Vagina (tissue), 2 donors: ENCODE data around the gene CD300LG. TPM values are rescaled to one million over a fixed set of nuclear protein-coding genes. Genes with fewer than 3 reads are reported as not detected.
"Not testable (repeated sequence)": the region's sequence is repeated elsewhere in the genome, so short reads cannot be mapped to it uniquely, and the experiment has no call there.

Experiments used
- DNase-seq, 2 donors: peaks; one replicate each; pipeline ENCODE4 v3.0.0-alpha.2; 2017; ENCODE audit errors: extremely low spot score in 2 of 2
- H3K27ac ChIP-seq: fragments of 200-600 bp; sonication (generic); one replicate; pipeline ENCODE4 v1.5.1; 2019
- H3K27me3 ChIP-seq: fragments of 200-600 bp; sonication (generic); one replicate; pipeline ENCODE4 v1.5.1; 2019
- H3K36me3 ChIP-seq, 2 donors: fragments of 200-600 bp; sonication (generic); one replicate each; pipeline ENCODE4 v1.5.1; 2017 to 2019
- H3K4me1 ChIP-seq: fragments of 200-600 bp; sonication (generic); one replicate; pipeline ENCODE4 v1.5.1; 2019
- H3K4me3 ChIP-seq, 2 donors: fragments of 200-600 bp; sonication (generic); 1 replicate in 1 of 2; 2 replicates in 1 of 2; pipeline ENCODE4 v1.5.1; 2016 to 2019
- H3K9me3 ChIP-seq: fragments of 200-600 bp; sonication (generic); one replicate; pipeline ENCODE4 v1.5.1; 2019
- POLR2A ChIP-seq, 2 donors: fragments of 450-650 bp; IDR thresholded peaks; one replicate each; pipeline ENCODE4 v1.6.1; 2017; ENCODE audit warnings: antibody characterized with exemption in 2 of 2, mild to moderate bottlenecking in 2 of 2, moderate library complexity in 2 of 2
- POLR2AphosphoS5 ChIP-seq, 2 donors: sonication (generic); formaldehyde crosslinking; IDR thresholded peaks; one replicate each; pipeline ENCODE4 v1.9.0; 2017; ENCODE audit warnings: antibody characterized with exemption in 2 of 2, mild to moderate bottlenecking in 2 of 2, low read depth in 1 of 2; ENCODE audit not compliant: insufficient read depth in 1 of 2
- intact Hi-C: fragments of 100-400 bp; cut with DNase I; formaldehyde crosslinking; loops from one replicate; pipeline ENCODE4 v1.15.1; 2023
- total RNA-seq: library from RNA; depleted of rRNA; stranded (reverse); fragments of >200 nt; gene quantifications from one replicate; pipeline ENCODE4 v1.2.3, GENCODE V29; 2016
- TF ChIP-seq, protein P1 (sequence below), 3 experiments: fragments of 450-650 bp in 2 of 3; fragments of 200-600 bp in 1 of 3; sonication (generic) in 1 of 3; IDR thresholded peaks; one replicate each; pipeline ENCODE4 v1.5.1; 2017 to 2019; ENCODE audit warnings: antibody characterized with exemption in 3 of 3, mild to moderate bottlenecking in 2 of 3, moderate library complexity in 2 of 3

The CD300LG gene
- total RNA-seq, 1 donor from 2014 or later: 5.6 TPM

DNA sequence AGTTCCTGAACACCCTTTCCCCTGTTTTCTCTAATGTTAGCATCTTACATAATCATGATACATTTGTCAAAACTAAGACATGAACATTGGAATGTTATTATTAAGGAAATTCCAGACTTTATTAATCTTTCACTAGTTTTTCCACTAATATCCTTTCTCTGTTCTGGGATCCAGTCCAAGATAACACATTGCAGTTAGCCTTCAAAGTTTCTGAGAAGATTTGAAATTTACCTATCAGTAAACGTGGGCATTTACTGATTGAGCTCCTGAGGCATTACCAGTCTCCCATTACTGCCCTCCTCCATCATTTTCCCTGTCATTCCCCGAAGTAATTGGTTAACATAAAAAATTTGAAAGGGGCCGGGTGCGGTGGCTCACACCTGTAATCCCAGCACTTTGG is 5.7 kb upstream of the CD300LG start:
- no peak overlapping the region for H3K27ac ChIP-seq
- H3K4me3 ChIP-seq: no peak overlapping the region
- no peaks in the 10 kb centered on the region for H3K36me3 ChIP-seq
- intact Hi-C loops: loop anchor here (10.0 kb wide), 1 partner anchor 56 kb away; the partner anchor contains the start of gene CFAP97D1
- TF ChIP-seq, protein P1, sequence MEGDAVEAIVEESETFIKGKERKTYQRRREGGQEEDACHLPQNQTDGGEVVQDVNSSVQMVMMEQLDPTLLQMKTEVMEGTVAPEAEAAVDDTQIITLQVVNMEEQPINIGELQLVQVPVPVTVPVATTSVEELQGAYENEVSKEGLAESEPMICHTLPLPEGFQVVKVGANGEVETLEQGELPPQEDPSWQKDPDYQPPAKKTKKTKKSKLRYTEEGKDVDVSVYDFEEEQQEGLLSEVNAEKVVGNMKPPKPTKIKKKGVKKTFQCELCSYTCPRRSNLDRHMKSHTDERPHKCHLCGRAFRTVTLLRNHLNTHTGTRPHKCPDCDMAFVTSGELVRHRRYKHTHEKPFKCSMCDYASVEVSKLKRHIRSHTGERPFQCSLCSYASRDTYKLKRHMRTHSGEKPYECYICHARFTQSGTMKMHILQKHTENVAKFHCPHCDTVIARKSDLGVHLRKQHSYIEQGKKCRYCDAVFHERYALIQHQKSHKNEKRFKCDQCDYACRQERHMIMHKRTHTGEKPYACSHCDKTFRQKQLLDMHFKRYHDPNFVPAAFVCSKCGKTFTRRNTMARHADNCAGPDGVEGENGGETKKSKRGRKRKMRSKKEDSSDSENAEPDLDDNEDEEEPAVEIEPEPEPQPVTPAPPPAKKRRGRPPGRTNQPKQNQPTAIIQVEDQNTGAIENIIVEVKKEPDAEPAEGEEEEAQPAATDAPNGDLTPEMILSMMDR (IDR thresholded peaks at IDR 0.05): no peak
- TF ChIP-seq POLR2AphosphoS5 (IDR thresholded peaks at IDR 0.05; ENCODE audit: insufficient read depth in 1 of 2, low read depth in 1 of 2): no peak
- no peak for TF ChIP-seq POLR2A (IDR thresholded peaks at IDR 0.05)
- H3K4me1 ChIP-seq: peaks cover 5% of the 10 kb centered on the region
- no peaks in the 10 kb centered on the region for H3K27me3 ChIP-seq
- H3K9me3 ChIP-seq: no peaks in the 10 kb centered on the region
- DNase-seq: no peak

DNA sequence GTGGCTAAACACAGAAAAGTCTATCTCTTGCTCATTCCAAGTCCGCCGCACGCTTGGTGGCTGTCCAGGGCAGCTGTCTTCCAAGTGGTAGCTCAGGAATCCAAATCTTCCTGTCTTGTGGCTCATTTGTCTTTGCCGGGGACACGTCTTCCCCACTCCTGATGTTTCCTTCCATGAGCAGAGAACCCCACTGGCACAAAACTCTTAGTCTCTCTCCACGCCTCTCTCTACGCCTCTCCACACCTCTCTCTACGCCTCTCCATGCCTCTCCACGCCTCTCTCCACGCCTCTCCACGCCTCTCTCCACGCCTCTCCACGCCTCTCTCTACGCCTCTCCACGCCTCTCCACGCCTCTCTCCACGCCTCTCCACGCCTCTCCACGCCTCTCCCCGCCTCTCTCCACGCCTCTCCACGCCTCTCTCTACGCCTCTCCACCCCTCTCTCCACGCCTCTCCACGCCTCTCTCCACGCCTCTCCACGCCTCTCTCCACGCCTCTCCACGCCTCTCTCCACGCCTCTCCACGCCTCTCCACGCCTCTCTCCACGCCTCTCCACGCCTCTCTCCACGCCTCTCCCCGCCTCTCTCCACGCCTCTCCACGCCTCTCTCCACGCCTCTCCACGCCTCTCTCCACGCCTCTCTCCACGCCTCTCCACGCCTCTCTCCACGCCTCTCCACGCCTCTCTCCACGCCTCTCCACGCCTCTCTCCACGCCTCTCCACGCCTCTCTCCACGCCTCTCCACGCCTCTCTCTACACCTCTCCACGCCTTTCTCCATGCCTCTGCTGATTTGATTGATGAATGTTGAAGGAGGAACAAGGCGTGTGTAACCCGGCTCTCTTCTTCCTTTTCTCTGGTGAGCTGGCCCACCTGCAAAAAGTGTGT is 4.6 kb upstream of the CD300LG start:
- not testable (repeated sequence) for H3K9me3 ChIP-seq, DNase-seq, H3K4me3 ChIP-seq, H3K27me3 ChIP-seq, H3K36me3 ChIP-seq, H3K4me1 ChIP-seq, H3K27ac ChIP-seq
- intact Hi-C loops: loop anchor here (10.0 kb wide), 1 partner anchor 58 kb away; the partner anchor contains the start of gene CFAP97D1

DNA sequence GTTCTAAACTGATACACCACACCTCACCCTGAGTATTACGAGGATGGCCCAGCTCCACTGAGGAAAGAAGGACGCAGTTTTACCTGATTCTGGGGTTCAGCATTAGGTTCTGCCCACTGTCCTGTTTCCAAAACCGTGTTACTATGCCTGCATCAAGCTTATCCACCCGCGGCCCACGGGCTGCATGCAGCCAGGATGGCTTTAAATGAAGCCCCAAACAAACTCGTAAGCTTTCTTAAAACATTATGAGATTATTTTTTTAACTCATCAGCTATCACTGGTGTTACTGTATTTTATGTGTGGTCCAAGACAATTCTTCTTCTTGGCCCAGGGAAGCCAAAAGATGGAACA is 4.0 kb upstream of the CD300LG start:
- intact Hi-C loops: loop anchor here (10.0 kb wide), 1 partner anchor 58 kb away; the partner anchor contains the start of gene CFAP97D1
- peaks cover 5% of the 10 kb centered on the region for H3K4me1 ChIP-seq
- H3K27ac ChIP-seq: no peak overlapping the region
- no peak overlapping the region for H3K4me3 ChIP-seq
- no peaks in the 10 kb centered on the region for H3K36me3 ChIP-seq
- no peaks in the 10 kb centered on the region for H3K9me3 ChIP-seq
- TF ChIP-seq, protein P1 (IDR thresholded peaks at IDR 0.05): no peak
- TF ChIP-seq POLR2AphosphoS5 (IDR thresholded peaks at IDR 0.05; ENCODE audit: insufficient read depth in 1 of 2, low read depth in 1 of 2): no peak
- TF ChIP-seq POLR2A (IDR thresholded peaks at IDR 0.05): no peak
- H3K27me3 ChIP-seq: no peaks in the 10 kb centered on the region
- DNase-seq: no peak

DNA sequence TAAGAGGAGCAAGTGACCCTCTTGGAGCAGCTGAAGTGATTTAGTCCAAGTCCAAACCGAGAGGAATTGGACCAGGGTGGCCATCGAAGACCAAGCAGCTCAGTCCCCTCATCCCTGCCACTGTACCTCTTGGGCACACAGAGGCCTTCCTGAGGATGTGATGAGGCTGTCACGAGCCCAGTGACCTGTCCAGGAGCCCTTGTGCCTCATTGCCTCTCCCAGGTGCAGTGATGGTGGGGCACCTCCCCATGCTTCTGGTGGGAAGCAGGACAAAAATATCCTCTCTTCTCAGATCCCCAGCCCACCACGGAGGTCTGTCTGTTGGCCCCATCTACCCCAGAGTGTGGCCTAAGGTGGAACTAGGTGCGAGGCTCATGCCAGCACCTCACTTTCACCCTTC is 2.7 kb upstream of the CD300LG start:
- peaks cover 5% of the 10 kb centered on the region for H3K4me1 ChIP-seq
- H3K36me3 ChIP-seq: no peaks in the 10 kb centered on the region
- H3K27ac ChIP-seq: no peak overlapping the region
- intact Hi-C loops: loop anchor here (10.0 kb wide), 1 partner anchor 59 kb away; the partner anchor contains the start of gene CFAP97D1
- DNase-seq: no peak
- H3K4me3 ChIP-seq: no peak overlapping the region
- H3K27me3 ChIP-seq: no peaks in the 10 kb centered on the region
- no peaks in the 10 kb centered on the region for H3K9me3 ChIP-seq
- TF ChIP-seq POLR2A (IDR thresholded peaks at IDR 0.05) (no peak), POLR2AphosphoS5 (IDR thresholded peaks at IDR 0.05; ENCODE audit: insufficient read depth in 1 of 2, low read depth in 1 of 2) (no peak)
- TF ChIP-seq, protein P1 (IDR thresholded peaks at IDR 0.05): no peak

DNA sequence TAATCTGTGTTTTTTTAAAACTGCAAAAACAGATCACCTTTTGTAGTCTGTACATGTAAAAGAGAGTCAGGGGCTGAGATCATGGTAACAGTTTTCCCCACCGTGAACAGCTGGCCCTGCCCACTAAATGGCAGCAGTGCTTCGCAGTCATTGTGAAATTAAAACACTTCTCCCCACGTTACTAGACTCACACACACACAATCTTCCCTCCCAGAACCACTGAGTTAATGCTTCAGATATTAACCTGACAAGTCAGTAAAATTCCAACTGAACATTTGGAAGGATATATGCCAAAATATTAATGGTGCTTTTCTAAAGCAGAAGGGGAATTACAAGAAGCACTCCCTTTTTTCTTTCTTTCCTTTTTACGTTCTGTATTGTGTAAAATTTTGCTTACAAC is 1.2 kb upstream of the CD300LG start:
- intact Hi-C loops: loop anchor here (10.0 kb wide), 1 partner anchor 61 kb away; the partner anchor contains the start of gene CFAP97D1
- H3K36me3 ChIP-seq: no peaks in the 10 kb centered on the region
- no peak for DNase-seq
- no peaks in the 10 kb centered on the region for H3K9me3 ChIP-seq
- H3K27me3 ChIP-seq: no peaks in the 10 kb centered on the region
- no peak for TF ChIP-seq POLR2AphosphoS5 (IDR thresholded peaks at IDR 0.05; ENCODE audit: insufficient read depth in 1 of 2, low read depth in 1 of 2)
- no peak for TF ChIP-seq POLR2A (IDR thresholded peaks at IDR 0.05)
- TF ChIP-seq, protein P1 (IDR thresholded peaks at IDR 0.05): no peak
- no peaks in the 10 kb centered on the region for H3K4me1 ChIP-seq
- no peak overlapping the region for H3K27ac ChIP-seq
- H3K4me3 ChIP-seq: no peak overlapping the region
